ENCODE results near the gene LIPG.
A peak's percentile ranks its signal among the peaks of the same experiment; 100 is the strongest.
"Not testable (repeated sequence)": the region's sequence is repeated elsewhere in the genome, so short reads cannot be mapped to it uniquely, and the experiment has no call there.

LIPG gene

DNA sequence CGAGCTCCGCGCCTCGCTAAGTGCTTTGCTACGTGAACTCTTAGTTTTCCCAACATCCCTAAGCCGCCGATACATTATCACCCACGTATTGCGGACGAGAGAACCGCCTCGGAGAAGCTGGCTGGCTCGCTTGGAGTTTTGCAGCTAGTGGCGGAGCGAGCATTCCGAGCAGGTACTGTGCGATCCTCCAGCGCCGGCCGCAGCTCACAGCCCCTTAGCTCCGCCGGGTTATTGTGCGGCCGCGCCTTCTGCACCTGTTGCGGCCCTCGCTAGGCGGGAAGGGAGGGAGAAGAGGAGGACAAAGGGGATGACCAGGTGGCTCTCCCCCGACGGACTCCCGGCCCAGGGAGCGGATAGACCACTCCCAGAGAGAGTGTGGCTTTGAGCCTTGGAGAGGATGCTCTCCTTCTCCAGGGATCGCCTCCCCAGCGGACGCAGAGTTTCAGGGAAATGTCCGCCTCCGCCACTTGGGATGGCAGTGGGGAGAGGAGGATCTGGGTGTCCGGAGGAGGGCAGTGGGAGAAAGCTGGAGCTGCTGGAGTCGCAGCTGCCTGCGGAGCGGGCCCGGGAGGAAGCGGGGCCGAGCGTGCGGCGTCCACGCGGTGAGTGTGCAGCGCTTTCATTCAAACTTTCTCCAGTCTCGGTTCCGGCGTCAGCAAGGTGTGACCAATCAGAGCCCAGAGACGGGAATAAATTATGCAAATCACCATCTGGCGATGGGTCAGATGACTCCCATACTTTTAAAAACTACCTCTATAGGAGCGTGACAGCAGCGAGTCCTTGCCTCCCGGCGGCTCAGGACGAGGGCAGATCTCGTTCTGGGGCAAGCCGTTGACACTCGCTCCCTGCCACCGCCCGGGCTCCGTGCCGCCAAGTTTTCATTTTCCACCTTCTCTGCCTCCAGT, at the start of gene LIPG:
Gene LIPG, plus strand, starts transcription at position 769 of the 905 bp plus-strand sequence. CDS start 252 bp downstream, outside the sequence.
- Mint-ChIP-seq H3K27me3 (peaks cover 91% of the 10 kb centered on the region), H3K4me1 (peaks cover 31% of the 10 kb centered on the region)
- CTCF ChIA-PET: interaction anchor here (2.1 to 7.4 kb wide), 4 partner anchors 51 to 299 kb away, joined by 5 to 117 read pairs (median 16); no protein-coding TSS in a partner anchor

DNA sequence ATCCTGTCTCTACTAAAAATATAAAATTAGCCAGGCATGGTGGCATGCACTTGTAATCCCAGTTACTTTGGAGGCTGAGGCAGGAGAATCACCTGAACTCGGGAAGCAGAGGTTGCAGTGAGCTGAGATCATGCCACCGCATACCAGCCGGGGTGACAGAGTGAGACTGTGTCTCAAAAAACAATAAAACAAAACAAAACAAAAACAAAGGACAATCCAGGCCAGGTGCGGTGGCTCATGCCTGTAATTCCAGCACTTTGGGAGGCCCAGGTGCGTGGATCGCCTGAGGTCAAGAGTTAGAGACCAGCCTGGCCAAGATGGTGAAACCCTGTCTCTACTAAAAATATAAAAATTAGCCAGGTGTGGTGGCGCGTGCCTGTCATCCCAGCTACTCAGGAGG, 49.0 kb upstream of the LIPG start:
- H3K27ac Mint-ChIP-seq, DNase-seq, H3K9me3 Mint-ChIP-seq, H3K27me3 Mint-ChIP-seq, H3K36me3 Mint-ChIP-seq, H3K4me1 Mint-ChIP-seq, H3K4me3 Mint-ChIP-seq: not testable (repeated sequence)
- CTCF ChIA-PET: interaction anchor here (5.4 kb wide), 1 partner anchor 347 kb away, joined by 79 read pairs; no protein-coding TSS in a partner anchor

More for the DNA sequence above, at the start of gene LIPG:
- peak within 1 kb of the TSS; percentile 55 for H3K4me3 Mint-ChIP-seq
- H3K36me3 Mint-ChIP-seq: no peaks in the 10 kb centered on the region
- no peak within 1 kb of the TSS for H3K27ac Mint-ChIP-seq
- DNase-seq: peak; percentile 71
- no peaks in the 10 kb centered on the region for H3K9me3 Mint-ChIP-seq

DNA sequence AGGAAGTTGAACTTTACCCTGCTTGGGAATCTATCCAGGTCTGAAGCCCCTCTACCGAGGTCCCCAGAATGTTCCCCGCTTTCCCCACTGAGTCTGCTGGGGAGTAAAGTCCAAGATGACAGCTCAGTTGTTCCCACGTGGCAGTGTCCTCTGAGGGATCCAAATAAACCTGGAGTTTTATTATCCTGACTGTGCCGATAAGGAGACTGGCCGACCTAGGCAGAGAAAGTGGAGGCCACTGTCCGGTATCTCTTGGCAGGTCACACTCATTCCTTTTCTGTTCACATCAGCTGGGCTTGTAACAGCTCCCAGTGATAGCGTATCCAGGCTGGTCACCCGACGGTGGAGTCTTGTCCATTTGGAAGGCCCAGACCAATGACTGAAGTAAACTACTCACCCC, 47.3 kb upstream of the LIPG start:
- Mint-ChIP-seq H3K27ac (no peak overlapping the region), H3K4me3 (no peak overlapping the region), H3K9me3 (no peaks in the 10 kb centered on the region), H3K4me1 (no peaks in the 10 kb centered on the region), H3K36me3 (no peaks in the 10 kb centered on the region), H3K27me3 (no peaks in the 10 kb centered on the region)
- DNase-seq: no peak
- CTCF ChIA-PET: interaction anchor here (1.4 kb wide), 1 partner anchor 11 kb away, joined by 3 read pairs; no protein-coding TSS in a partner anchor

GRCh38 chr18:49515003-49515402, 46.9 kb upstream of the LIPG start:
- H3K4me3 Mint-ChIP-seq, DNase-seq, H3K27ac Mint-ChIP-seq, H3K9me3 Mint-ChIP-seq, H3K4me1 Mint-ChIP-seq, H3K36me3 Mint-ChIP-seq, H3K27me3 Mint-ChIP-seq: not testable (repeated sequence)
- CTCF ChIA-PET: interaction anchor here (1.4 kb wide), 2 partner anchors 10 to 346 kb away, joined by 3 to 4 read pairs; no protein-coding TSS in a partner anchor

DNA sequence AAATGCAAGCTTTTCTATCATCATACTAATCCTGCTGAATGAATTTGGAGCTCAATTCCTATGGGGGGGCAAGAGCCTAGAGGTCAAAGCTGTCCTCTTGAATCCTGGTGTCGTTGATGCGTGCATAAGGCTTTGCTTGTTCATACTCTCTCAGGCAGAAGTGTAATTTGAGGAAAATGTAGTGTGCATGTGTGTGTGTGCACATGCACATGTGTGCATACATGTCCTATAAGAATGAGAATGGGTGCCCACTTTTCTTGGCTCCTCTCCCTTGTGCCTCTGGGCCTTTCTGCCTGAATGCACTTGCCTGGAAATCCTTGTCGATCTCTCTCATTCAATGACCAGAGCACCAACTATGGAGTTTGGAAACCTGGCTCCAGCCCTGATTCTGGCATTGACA, 46.3 kb upstream of the LIPG start:
- Mint-ChIP-seq H3K9me3 (no peaks in the 10 kb centered on the region), H3K36me3 (no peaks in the 10 kb centered on the region), H3K4me3 (no peak overlapping the region), H3K27me3 (no peaks in the 10 kb centered on the region), H3K27ac (no peak overlapping the region), H3K4me1 (no peaks in the 10 kb centered on the region)
- no peak for DNase-seq
- CTCF ChIA-PET: interaction anchor here (1.4 kb wide), 2 partner anchors 10 to 346 kb away, joined by 3 to 4 read pairs; no protein-coding TSS in a partner anchor

DNA sequence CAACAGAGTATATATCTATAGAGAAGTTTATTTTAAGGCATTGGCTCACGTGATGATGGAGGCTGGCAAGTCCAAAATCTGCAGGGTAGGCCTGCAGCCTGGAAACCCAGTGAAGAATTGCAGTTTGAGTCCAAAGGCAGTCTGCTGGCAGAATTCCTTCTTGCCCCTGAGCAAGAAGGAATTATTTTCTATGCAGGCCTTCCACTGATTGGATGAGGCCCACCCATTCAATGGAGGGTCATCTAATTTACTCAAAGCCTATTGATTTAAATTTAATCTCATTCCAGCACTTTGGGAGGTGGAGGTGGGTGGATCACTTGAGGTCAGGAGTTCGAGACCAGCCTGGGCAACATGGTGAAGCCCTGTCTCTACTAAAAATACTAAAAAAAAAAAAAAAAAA, 44.4 kb upstream of the LIPG start:
- no peaks in the 10 kb centered on the region for H3K27me3 Mint-ChIP-seq
- H3K36me3 Mint-ChIP-seq: no peaks in the 10 kb centered on the region
- no peak overlapping the region for H3K27ac Mint-ChIP-seq
- no peaks in the 10 kb centered on the region for H3K9me3 Mint-ChIP-seq
- CTCF ChIA-PET: no interaction called here
- no peak overlapping the region for H3K4me3 Mint-ChIP-seq
- no peaks in the 10 kb centered on the region for H3K4me1 Mint-ChIP-seq
- no peak for DNase-seq

- no peak overlapping the region for H3K27ac Mint-ChIP-seq
- H3K9me3 Mint-ChIP-seq: no peaks in the 10 kb centered on the region
- no peaks in the 10 kb centered on the region for H3K4me1 Mint-ChIP-seq
- CTCF ChIA-PET: interaction anchor here (0.9 kb wide), 1 partner anchor 8 kb away, joined by 8 read pairs; no protein-coding TSS in a partner anchor
- DNase-seq: no peak
- no peak overlapping the region for H3K4me3 Mint-ChIP-seq
- H3K27me3 Mint-ChIP-seq: peaks cover under 1% of the 10 kb centered on the region
- H3K36me3 Mint-ChIP-seq: no peaks in the 10 kb centered on the region
Observed at GRCh38 chr18:49519101-49519971, 42.5 kb upstream of the LIPG start.

GRCh38 chr18:49520661-49521145, 41.2 kb upstream of the LIPG start:
- Mint-ChIP-seq H3K27me3 (peaks cover 4% of the 10 kb centered on the region), H3K4me1 (no peaks in the 10 kb centered on the region), H3K27ac (no peak overlapping the region), H3K4me3 (no peak overlapping the region), H3K36me3 (no peaks in the 10 kb centered on the region), H3K9me3 (no peaks in the 10 kb centered on the region)
- CTCF ChIA-PET: no interaction called here
- no peak for DNase-seq

DNA sequence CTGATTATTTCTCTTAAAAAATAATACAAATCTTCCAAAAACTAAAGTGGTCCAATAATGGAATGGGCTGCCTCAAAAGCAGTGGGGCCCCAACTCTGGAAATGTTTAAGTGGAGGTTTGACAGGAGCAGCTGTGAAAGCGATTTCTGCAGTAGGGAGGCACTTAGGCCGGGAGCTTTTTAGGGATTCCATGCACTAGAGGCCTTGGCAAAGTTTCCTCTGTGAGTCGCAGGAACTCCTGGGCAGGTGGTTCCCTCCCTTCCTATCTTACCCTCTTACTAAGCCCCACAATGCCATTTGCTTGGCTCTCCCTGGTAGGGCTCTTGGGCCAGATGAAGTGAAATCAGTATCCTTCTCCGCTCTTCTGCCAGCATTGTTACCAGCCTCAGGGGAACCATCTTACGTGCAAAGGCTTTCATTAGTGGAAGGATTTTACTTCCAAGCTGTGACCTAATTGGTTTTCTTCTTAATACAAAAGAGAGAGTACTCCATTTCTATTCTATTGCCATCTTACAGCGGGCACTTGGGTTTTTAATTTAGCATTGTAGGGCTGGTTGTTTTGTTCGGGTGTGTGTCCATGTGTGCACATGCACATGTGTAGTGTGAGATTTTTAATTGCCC, 40.5 kb upstream of the LIPG start:
- Mint-ChIP-seq H3K4me1 (no peaks in the 10 kb centered on the region), H3K27ac (no peak overlapping the region), H3K27me3 (peaks cover 4% of the 10 kb centered on the region), H3K36me3 (no peaks in the 10 kb centered on the region), H3K4me3 (no peak overlapping the region), H3K9me3 (no peaks in the 10 kb centered on the region)
- DNase-seq: no peak
- CTCF ChIA-PET: no interaction called here

- CTCF ChIA-PET: interaction anchor here (0.6 to 2.6 kb wide), 2 partner anchors 335 to 1518 kb away, joined by 4 to 9 read pairs; no protein-coding TSS in a partner anchor
- H3K27me3 Mint-ChIP-seq: peaks cover 16% of the 10 kb centered on the region
- not testable (repeated sequence) for DNase-seq, H3K4me3 Mint-ChIP-seq, H3K9me3 Mint-ChIP-seq, H3K36me3 Mint-ChIP-seq, H3K4me1 Mint-ChIP-seq, H3K27ac Mint-ChIP-seq
Observed at GRCh38 chr18:49523580-49524093, 38.2 kb upstream of the LIPG start.

- no peak for DNase-seq
- Mint-ChIP-seq H3K4me3 (no peak overlapping the region), H3K27me3 (peaks cover 16% of the 10 kb centered on the region), H3K27ac (no peak overlapping the region), H3K9me3 (no peaks in the 10 kb centered on the region), H3K4me1 (no peaks in the 10 kb centered on the region), H3K36me3 (no peaks in the 10 kb centered on the region)
- CTCF ChIA-PET: interaction anchor here (0.6 to 2.6 kb wide), 2 partner anchors 335 to 1518 kb away, joined by 4 to 9 read pairs; no protein-coding TSS in a partner anchor
Observed at GRCh38 chr18:49524349-49524748, 37.5 kb upstream of the LIPG start.

- no peaks in the 10 kb centered on the region for H3K36me3 Mint-ChIP-seq
- no peak for DNase-seq
- CTCF ChIA-PET: interaction anchor here (1.1 to 2.6 kb wide), 2 partner anchors 10 to 334 kb away, joined by 3 to 9 read pairs; no protein-coding TSS in a partner anchor
- no peaks in the 10 kb centered on the region for H3K4me1 Mint-ChIP-seq
- no peaks in the 10 kb centered on the region for H3K9me3 Mint-ChIP-seq
- H3K4me3 Mint-ChIP-seq: no peak overlapping the region
- no peak overlapping the region for H3K27ac Mint-ChIP-seq
- H3K27me3 Mint-ChIP-seq: peaks cover 17% of the 10 kb centered on the region
Observed at GRCh38 chr18:49524951-49525350, 36.9 kb upstream of the LIPG start.

DNA sequence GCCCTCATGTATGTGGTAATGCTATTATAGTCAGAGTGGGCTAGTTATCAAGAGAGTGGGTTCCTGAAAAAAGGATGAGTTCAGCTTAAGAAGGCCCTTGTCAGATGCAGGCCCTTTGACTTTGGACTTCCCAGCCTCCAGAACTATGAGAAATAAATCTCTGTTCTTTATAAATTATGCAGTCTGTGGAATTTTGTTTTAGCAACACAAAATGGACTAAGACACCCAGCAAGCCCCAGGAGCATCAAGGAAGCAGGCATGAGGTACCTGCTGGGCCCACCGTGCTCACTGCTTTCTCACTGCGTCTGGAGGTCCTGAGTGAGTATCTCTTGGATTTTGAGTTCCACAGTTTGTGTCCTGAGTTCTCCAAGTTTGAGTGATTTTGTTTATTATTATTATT, 35.9 kb upstream of the LIPG start:
- Mint-ChIP-seq H3K27ac (no peak overlapping the region), H3K36me3 (no peaks in the 10 kb centered on the region), H3K4me3 (no peak overlapping the region), H3K4me1 (no peaks in the 10 kb centered on the region), H3K9me3 (no peaks in the 10 kb centered on the region), H3K27me3 (peaks cover 25% of the 10 kb centered on the region)
- CTCF ChIA-PET: interaction anchor here (1.1 to 2.6 kb wide), 2 partner anchors 11 to 333 kb away, joined by 3 to 9 read pairs; no protein-coding TSS in a partner anchor
- DNase-seq: no peak
